GM12891 (cell line): Measurements from ENCODE around the gene FAM81B.
A peak's percentile ranks its signal among the peaks of the same experiment; 100 is the strongest.

Experiments used
- DNase-seq: peaks from one replicate; pipeline ENCODE4 v3.0.0; 2011; ENCODE audit warnings: low spot score; ENCODE audit not compliant: insufficient read length
- FAIRE-seq: peaks from 2 replicates; lab custom pipeline; 2011; peaks lifted over from hg19 to GRCh38; lab: Jason Lieb, UNC
- PAX5 ChIP-seq: IDR thresholded peaks from 2 replicates; pipeline ENCODE4 v1.6.1; 2011; ENCODE audit warnings: low read length, moderate library complexity, mild to moderate bottlenecking; ENCODE audit not compliant: insufficient read depth, severe bottlenecking
- POLR2A ChIP-seq: IDR thresholded peaks from 2 replicates; pipeline ENCODE4 v1.6.1; 2011; ENCODE audit warnings: low read depth, low read length, control low read depth
- POLR2AphosphoS5 ChIP-seq: IDR thresholded peaks from 2 replicates; pipeline ENCODE4 v1.6.1; 2011; ENCODE audit warnings: low read depth, low read length, control low read depth
- POU2F2 ChIP-seq: IDR thresholded peaks from 2 replicates; pipeline ENCODE4 v1.6.1; 2011; ENCODE audit warnings: low read depth, mild to moderate bottlenecking, control low read depth, low read length, moderate library complexity
- SPI1 ChIP-seq: IDR thresholded peaks from 2 replicates; pipeline ENCODE4 v1.6.1; 2011; ENCODE audit warnings: low read depth, low read length, control low read depth
- TAF1 ChIP-seq: IDR thresholded peaks from 2 replicates; pipeline ENCODE4 v1.6.1; 2011; ENCODE audit warnings: low read depth, low read length, control low read depth

FAM81B gene

GRCh38 chr5:95398989-95399388, 7.8 kb downstream of the FAM81B start:
- TF ChIP-seq SPI1, result no peak
- no peak for TF ChIP-seq PAX5
- no peak for TF ChIP-seq POLR2A
- no peak for TF ChIP-seq POU2F2
- no peak for TF ChIP-seq POLR2AphosphoS5
- TF ChIP-seq TAF1, result no peak
- no peak for DNase-seq
- no peak for FAIRE-seq

DNA sequence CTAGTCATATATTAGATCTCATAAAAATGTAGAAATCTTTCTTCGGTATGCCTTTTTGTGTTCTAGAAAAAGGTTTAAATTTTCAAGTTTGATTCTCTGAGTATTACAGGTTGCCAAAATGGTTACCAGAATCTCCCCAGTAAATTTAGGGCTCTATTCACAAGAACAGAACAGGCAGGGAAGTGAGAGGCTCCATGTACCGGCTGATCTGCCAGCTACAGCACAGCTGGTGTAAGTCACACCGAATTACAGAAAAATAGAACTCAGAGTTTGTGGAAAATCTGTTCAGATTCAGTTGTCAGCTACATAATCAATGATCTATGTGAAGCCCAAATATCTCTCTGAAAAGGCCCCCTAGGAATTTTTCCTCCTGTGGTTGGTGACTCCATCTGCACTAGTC, 10.5 kb downstream of the FAM81B start:
- DNase-seq (no peak), FAIRE-seq (no peak)
- no peak for TF ChIP-seq SPI1
- no peak for TF ChIP-seq POLR2AphosphoS5
- no peak for TF ChIP-seq PAX5
- TF ChIP-seq POLR2A, result no peak
- TF ChIP-seq TAF1, result no peak
- no peak for TF ChIP-seq POU2F2

DNA sequence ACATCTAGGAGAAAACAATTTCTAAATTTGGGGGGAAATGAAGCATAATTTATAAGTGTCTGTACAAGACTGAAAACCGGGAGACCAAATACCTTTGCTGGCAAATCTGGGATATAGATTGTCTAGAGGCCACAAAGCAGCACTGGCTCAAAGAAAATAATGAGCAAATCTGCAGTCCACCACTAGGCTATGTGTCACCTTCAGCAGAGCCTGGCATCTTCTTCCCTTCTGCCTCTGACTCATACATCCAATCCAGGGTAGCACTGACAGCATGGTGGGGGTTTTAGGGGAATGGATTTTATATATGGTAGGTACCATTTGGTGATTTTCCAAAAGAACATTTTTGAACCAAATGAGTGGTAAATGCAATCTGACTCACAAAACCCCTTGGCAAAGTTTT, 12.8 kb downstream of the FAM81B start:
- no peak for TF ChIP-seq POLR2AphosphoS5
- no peak for TF ChIP-seq PAX5
- no peak for TF ChIP-seq POLR2A
- TF ChIP-seq SPI1, result no peak
- no peak for TF ChIP-seq POU2F2
- no peak for TF ChIP-seq TAF1
- DNase-seq (no peak), FAIRE-seq (no peak)

GRCh38 chr5:95406426-95407090, 15.4 kb downstream of the FAM81B start:
- DNase-seq (no peak), FAIRE-seq (no peak)
- TF ChIP-seq POLR2AphosphoS5 (no peak), PAX5 (no peak), POU2F2 (no peak), POLR2A (no peak), TAF1 (no peak), SPI1 (no peak)

- TF ChIP-seq POU2F2, result no peak
- TF ChIP-seq POLR2AphosphoS5, result no peak
- no peak for TF ChIP-seq SPI1
- TF ChIP-seq TAF1, result no peak
- TF ChIP-seq PAX5, result no peak
- TF ChIP-seq POLR2A, result no peak
- no peak for FAIRE-seq
- DNase-seq, result no peak
These were observed 19.1 kb downstream of the FAM81B start for GRCh38 chr5:95410279-95410678.

- TF ChIP-seq PAX5 (no peak), POLR2A (no peak), POU2F2 (no peak), TAF1 (no peak), POLR2AphosphoS5 (no peak), SPI1 (no peak)
- no peak for DNase-seq
- no peak for FAIRE-seq
These were observed 20.3 kb downstream of the FAM81B start for GRCh38 chr5:95411474-95411873.

- no peak for TF ChIP-seq TAF1
- no peak for TF ChIP-seq POU2F2
- TF ChIP-seq PAX5, result no peak
- no peak for TF ChIP-seq SPI1
- no peak for TF ChIP-seq POLR2A
- no peak for TF ChIP-seq POLR2AphosphoS5
- no peak for FAIRE-seq
These were observed 23.3 kb downstream of the FAM81B start for GRCh38 chr5:95414451-95414850.

GRCh38 chr5:95417971-95418370, 26.8 kb downstream of the FAM81B start:
- TF ChIP-seq POLR2A, result no peak
- no peak for FAIRE-seq
- DNase-seq, result no peak

More at GRCh38 chr5:95414451-95414850, 23.3 kb downstream of the FAM81B start:
- no peak for DNase-seq

GRCh38 chr5:95422838-95423237, 31.7 kb downstream of the FAM81B start:
- FAIRE-seq (no peak), DNase-seq (no peak)

GRCh38 chr5:95424016-95424415, 32.9 kb downstream of the FAM81B start:
- peak; percentile 66 for FAIRE-seq
- TF ChIP-seq TAF1 (no peak), POU2F2 (no peak), POLR2A (no peak), SPI1 (no peak), POLR2AphosphoS5 (no peak), PAX5 (no peak)
- DNase-seq, result no peak

More at GRCh38 chr5:95422838-95423237, 31.7 kb downstream of the FAM81B start:
- TF ChIP-seq POLR2AphosphoS5, result no peak
- no peak for TF ChIP-seq POLR2A
- TF ChIP-seq SPI1, result no peak
- TF ChIP-seq POU2F2, result no peak
- TF ChIP-seq PAX5, result no peak
- TF ChIP-seq TAF1, result no peak
